ENCODE data around the gene RMI1.

DNA sequence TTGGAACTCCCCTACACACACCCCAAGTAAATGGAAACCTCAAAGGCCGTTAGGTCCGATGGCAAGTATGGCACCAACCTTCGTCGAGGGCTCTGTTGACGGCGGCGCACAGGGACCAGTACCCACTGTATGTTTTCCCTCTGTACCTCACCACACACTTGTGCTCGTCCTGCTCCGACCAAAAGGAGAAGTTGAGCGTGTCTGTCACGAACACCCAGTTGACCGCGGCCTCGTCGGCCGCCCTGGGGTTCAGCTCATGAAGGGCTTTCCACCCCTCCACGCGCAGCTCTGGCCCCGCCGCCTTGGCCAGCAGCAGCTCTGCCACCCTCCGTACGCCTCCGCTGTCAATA lies 24.5 kb upstream of the RMI1 start:
- TF ChIP-seq POLR2A (IDR thresholded peaks at IDR 0.05) = no peak
- TF ChIP-seq, protein P1, sequence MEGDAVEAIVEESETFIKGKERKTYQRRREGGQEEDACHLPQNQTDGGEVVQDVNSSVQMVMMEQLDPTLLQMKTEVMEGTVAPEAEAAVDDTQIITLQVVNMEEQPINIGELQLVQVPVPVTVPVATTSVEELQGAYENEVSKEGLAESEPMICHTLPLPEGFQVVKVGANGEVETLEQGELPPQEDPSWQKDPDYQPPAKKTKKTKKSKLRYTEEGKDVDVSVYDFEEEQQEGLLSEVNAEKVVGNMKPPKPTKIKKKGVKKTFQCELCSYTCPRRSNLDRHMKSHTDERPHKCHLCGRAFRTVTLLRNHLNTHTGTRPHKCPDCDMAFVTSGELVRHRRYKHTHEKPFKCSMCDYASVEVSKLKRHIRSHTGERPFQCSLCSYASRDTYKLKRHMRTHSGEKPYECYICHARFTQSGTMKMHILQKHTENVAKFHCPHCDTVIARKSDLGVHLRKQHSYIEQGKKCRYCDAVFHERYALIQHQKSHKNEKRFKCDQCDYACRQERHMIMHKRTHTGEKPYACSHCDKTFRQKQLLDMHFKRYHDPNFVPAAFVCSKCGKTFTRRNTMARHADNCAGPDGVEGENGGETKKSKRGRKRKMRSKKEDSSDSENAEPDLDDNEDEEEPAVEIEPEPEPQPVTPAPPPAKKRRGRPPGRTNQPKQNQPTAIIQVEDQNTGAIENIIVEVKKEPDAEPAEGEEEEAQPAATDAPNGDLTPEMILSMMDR (IDR thresholded peaks at IDR 0.05) = no peak
